IMR-90 (cell line): ENCODE data around the gene ATOSA. TPM values are rescaled to one million over a fixed set of nuclear protein-coding genes. Genes with fewer than 3 reads are reported as not detected.

Experiments
- ATAC-seq: fragments of 200-7000 bp; cut with Tn5 transposase; 2 replicates; pipeline ENCODE4 v1.9.1; 2020; ENCODE audit warnings: low read depth, mild to moderate bottlenecking, moderate library complexity
- BruUV-seq: library from RNA; stranded (reverse); fragments of 400-500 nt; replicated peaks from 2 replicates; lab custom pipeline; 2021; lab: Mats Ljungman, UMichigan
- CTCF ChIA-PET: fragments of 300-600 bp; formaldehyde crosslinking; extraction: SDS; loops from one replicate; lab custom pipeline; 2021; ENCODE audit warnings: antibody characterized with exemption; lab: Yijun Ruan, JAX
- POLR2A ChIA-PET: fragments of 300-600 bp; sonication (Branson Sonifier 250); formaldehyde crosslinking; loops from one replicate; lab custom pipeline; 2022; ENCODE audit warnings: antibody characterized with exemption; ENCODE audit not compliant: unreplicated experiment; lab: Charles Lee
- DNase-seq: peaks from one replicate; pipeline ENCODE4 v3.0.0; 2013
- H2AFZ ChIP-seq: replicated peaks from 2 replicates; pipeline ENCODE3; 2013; ENCODE audit warnings: low read length, mild to moderate bottlenecking; ENCODE audit not compliant: poor library complexity
- H2AK5ac ChIP-seq: 2 replicates; pipeline ENCODE4 v1.6.1; 2013; ENCODE audit warnings: low read depth, low read length, inconsistent platforms
- H2AK9ac ChIP-seq: replicated peaks from 2 replicates; pipeline ENCODE3; 2013; ENCODE audit warnings: mild to moderate bottlenecking, low read depth, low read length, moderate library complexity; ENCODE audit not compliant: poor library complexity
- H2BK120ac ChIP-seq: 2 replicates; pipeline ENCODE4 v1.6.1; 2013; ENCODE audit warnings: low read depth, low read length, inconsistent platforms
- H2BK15ac ChIP-seq: 3 replicates; pipeline ENCODE4 v1.6.1; 2013; ENCODE audit warnings: low read depth, low read length, inconsistent platforms
- H2BK20ac ChIP-seq: 2 replicates; pipeline ENCODE4 v1.6.1; 2013; ENCODE audit warnings: low read depth, mild to moderate bottlenecking, inconsistent platforms, low read length, moderate library complexity
- H2BK5ac ChIP-seq: 2 replicates; pipeline ENCODE4 v1.6.1; 2013; ENCODE audit warnings: mild to moderate bottlenecking, low read depth, low read length, inconsistent platforms; ENCODE audit not compliant: poor library complexity, severe bottlenecking
- H3K14ac ChIP-seq: replicated peaks from 2 replicates; pipeline ENCODE4 v1.6.1; 2013; ENCODE audit warnings: low read depth, low read length, inconsistent platforms
- H3K18ac ChIP-seq: 2 replicates; pipeline ENCODE4 v1.6.1; 2013; ENCODE audit warnings: low read depth, low read length, control low read depth
- H3K23ac ChIP-seq: 2 replicates; pipeline ENCODE4 v1.6.1; 2013; ENCODE audit warnings: low read depth, low read length, inconsistent platforms
- H3K27ac ChIP-seq: 2 replicates; pipeline ENCODE4 v1.5.1; 2013; ENCODE audit warnings: mild to moderate bottlenecking, control low read depth, low read length; ENCODE audit not compliant: insufficient read depth
- H3K27me3 ChIP-seq: 2 replicates; pipeline ENCODE4 v1.6.1; 2013; ENCODE audit warnings: low read length; ENCODE audit not compliant: control insufficient read depth, insufficient read depth
- H3K36me3 ChIP-seq: 2 replicates; pipeline ENCODE4 v1.6.1; 2013; ENCODE audit warnings: low read length, mixed read lengths; ENCODE audit not compliant: control insufficient read depth, insufficient read depth
- H3K4ac ChIP-seq: 2 replicates; pipeline ENCODE4 v1.6.1; 2013; ENCODE audit warnings: low read depth, low read length, inconsistent platforms
- H3K4me1 ChIP-seq: 2 replicates; pipeline ENCODE4 v1.6.1; 2013; ENCODE audit warnings: low read length, mixed read lengths; ENCODE audit not compliant: control insufficient read depth, insufficient read depth
- H3K4me2 ChIP-seq: 2 replicates; pipeline ENCODE4 v1.6.1; 2013; ENCODE audit warnings: low read depth, mild to moderate bottlenecking, control low read depth, low read length, moderate library complexity
- H3K4me3 ChIP-seq: 2 replicates; pipeline ENCODE4 v1.5.1; 2013; ENCODE audit warnings: low read depth, mild to moderate bottlenecking, control low read depth, low read length, moderate library complexity; ENCODE audit not compliant: insufficient read depth
- H3K56ac ChIP-seq: 2 replicates; pipeline ENCODE4 v1.6.1; 2013; ENCODE audit warnings: low read length, inconsistent platforms; ENCODE audit not compliant: insufficient read depth; ENCODE audit errors: extremely low read depth
- H3K79me1 ChIP-seq, 2 experiments: 2 replicates each; pipeline ENCODE4 v1.6.1; 2013; ENCODE audit warnings: low read length in 2 of 2, inconsistent platforms in 1 of 2, low read depth in 1 of 2
- H3K9ac ChIP-seq: 2 replicates; pipeline ENCODE4 v1.6.1; 2013; ENCODE audit warnings: low read depth, low read length, control low read depth
- H3K9me1 ChIP-seq: 2 replicates; pipeline ENCODE4 v1.6.1; 2013; ENCODE audit warnings: low read length, inconsistent platforms; ENCODE audit not compliant: insufficient read depth
- H3K9me3 ChIP-seq: 2 replicates; pipeline ENCODE4 v1.6.1; 2013; ENCODE audit warnings: low read length; ENCODE audit not compliant: control insufficient read depth, insufficient read depth
- H4K20me1 ChIP-seq: 2 replicates; pipeline ENCODE4 v1.6.1; 2013; ENCODE audit warnings: low read length, inconsistent platforms; ENCODE audit not compliant: insufficient read depth
- H4K5ac ChIP-seq: 2 replicates; pipeline ENCODE4 v1.6.1; 2013; ENCODE audit warnings: mild to moderate bottlenecking, low read depth, low read length, control low read depth
- H4K8ac ChIP-seq, 2 experiments: 2 replicates each; pipeline ENCODE4 v1.6.1; 2013; ENCODE audit warnings: low read depth in 2 of 2, low read length in 2 of 2, control low read depth in 1 of 2, inconsistent platforms in 1 of 2
- H4K91ac ChIP-seq: 2 replicates; pipeline ENCODE4 v1.6.1; 2013; ENCODE audit warnings: low read depth, low read length, inconsistent platforms; ENCODE audit not compliant: insufficient read depth
- BHLHE40 ChIP-seq: fragments of 150-350 bp; IDR thresholded peaks from 2 replicates; pipeline ENCODE4 v1.6.1; 2016; ENCODE audit warnings: mild to moderate bottlenecking, low read depth, low read length
- MXI1 ChIP-seq: IDR thresholded peaks from 2 replicates; pipeline ENCODE4 v1.6.1; 2012; ENCODE audit warnings: low read depth, mild to moderate bottlenecking, low read length, moderate library complexity, borderline replicate concordance
- RFX5 ChIP-seq: IDR thresholded peaks from 2 replicates; pipeline ENCODE4 v1.8.0; 2012; ENCODE audit warnings: low read depth, mild to moderate bottlenecking, low read length, moderate library complexity
- SMC3 ChIP-seq: fragments of 150-350 bp; IDR thresholded peaks from 2 replicates; pipeline ENCODE4 v1.6.1; 2016; ENCODE audit warnings: low read depth, mild to moderate bottlenecking, antibody characterized with exemption, low read length, moderate library complexity
- WGBS, 2 experiments: methylation state at CpG; one replicate each; pipeline versions ENCODE4 v1.1.5 to v1.1.7; 2013; ENCODE audit warnings: missing lambda C conversion rate in 2 of 2; ENCODE audit not compliant: insufficient read length in 1 of 2; ENCODE audit errors: extremely low coverage in 2 of 2; 5-methylcytosine and 5-hydroxymethylcytosine counted together
- dilution Hi-C: fragments of 300-500 bp; cut with HindIII; formaldehyde crosslinking; loops from one replicate; pipeline ENCODE4 v1.14.3; 2018; ENCODE audit warnings: low sequenced_read_pairs; ENCODE audit not compliant: unreplicated experiment
- in situ Hi-C: fragments of 300-500 bp; cut with MboI; formaldehyde crosslinking; loops from 3 replicates; pipeline ENCODE4 v1.14.3; 2019; ENCODE audit warnings: low sequenced_read_pairs, inconsistent platforms, mixed read lengths
- intact Hi-C: fragments of 100-400 bp; cut with micrococcal nuclease; formaldehyde crosslinking; loops from 2 replicates; pipeline ENCODE4 v1.10.0; 2022
- polyA plus RNA-seq, 3 experiments: library from polyadenylated mRNA; depleted of rRNA; stranded (reverse); fragments of >200 nt; gene quantifications; 2 replicates each; pipeline ENCODE4 v1.2.3, GENCODE V29; 2012; ENCODE audit warnings: low replicate concordance in 1 of 3
- total RNA-seq: library from RNA; depleted of rRNA; stranded (reverse); fragments of >200 nt; gene quantifications from 2 replicates; pipeline ENCODE4 v1.2.3, GENCODE V29; 2012

The ATOSA gene
- total and polyA plus RNA-seq, 2 of the 4 experiments (the other 2 are of a cell fraction), result 13.2 to 17.2 TPM

- ChIA-PET CTCF (no interaction called here), POLR2A (no interaction called here)
These were observed 538 bp downstream of the ATOSA start for GRCh38 chr15:52678468-52679231.

More at GRCh38 chr15:52678468-52679231, 538 bp downstream of the ATOSA start:
- peak overlapping the region; percentile 55; the same call in 1 of the 2 replicates for H2BK120ac ChIP-seq
- H2BK15ac ChIP-seq, result no peak overlapping the region
- H4K91ac ChIP-seq, result peak overlapping the region; percentile 38; the same call in 1 of the 2 replicates
- peak overlapping the region; percentile 37 to 59; a peak in 1 of 4 replicates for H4K8ac ChIP-seq
- peak overlapping the region; percentile 69 for H3K27ac ChIP-seq
- peak overlapping the region; percentile 100 for H2AFZ ChIP-seq
- peaks cover 0 to 5% of the 10 kb centered on the region in 2 experiments; a peak in 2 of 4 replicates for H3K79me1 ChIP-seq
- H3K56ac ChIP-seq, result 0 out of 2 replicates have a peak overlapping the region, but pooled peaks have one; percentile 7
- WGBS, 2 experiments, result 1% methylated on average over 35 of the region's 70 CpGs; no CpG with 5 or more reads in 1 of the 2 experiments
- no peaks in the 10 kb centered on the region for H3K4me1 ChIP-seq
- H3K14ac ChIP-seq, result peak overlapping the region; percentile 42; the same call in 1 of the 2 replicates
- intact Hi-C loops, result loop anchor here (2.0 to 10.0 kb wide), 5 partner anchors 56 to 424 kb away; partner anchors contain the start of gene MYO5A
- H3K9me1 ChIP-seq, result no peaks in the 10 kb centered on the region
- BruUV-seq, result no TSS peak
- peak overlapping the region; percentile 65 for H3K4ac ChIP-seq
- TF ChIP-seq SMC3 (0 out of 2 replicates have a peak, but pooled peaks have one; percentile 4), BHLHE40 (no peak), RFX5 (no peak), MXI1 (0 out of 2 replicates have a peak, but pooled peaks have one; percentile 28)
- no peaks in the 10 kb centered on the region for H4K20me1 ChIP-seq
- peak; percentile 69 for ATAC-seq
- H3K23ac ChIP-seq, result peak overlapping the region; percentile 53; the same call in 1 of the 2 replicates
- H3K9me3 ChIP-seq, result no peaks in the 10 kb centered on the region
- H2AK9ac ChIP-seq, result peak overlapping the region; percentile 90
- H3K18ac ChIP-seq, result peak overlapping the region; percentile 20; the same call in 1 of the 2 replicates
- peak overlapping the region; percentile 98 for H3K4me2 ChIP-seq
- H2BK20ac ChIP-seq, result no peak overlapping the region
- dilution Hi-C loops, result no loop called here
- no peaks in the 10 kb centered on the region for H3K36me3 ChIP-seq
- peak overlapping the region; percentile 94 for H3K4me3 ChIP-seq
- in situ Hi-C loops, result no loop called here
- DNase-seq, result peak; percentile 66
- no peaks in the 10 kb centered on the region; the same call in 1 of the 2 replicates for H3K27me3 ChIP-seq
- H2BK5ac ChIP-seq, result peak overlapping the region; percentile 75
- H4K5ac ChIP-seq, result no peak overlapping the region
- H2AK5ac ChIP-seq, result no peak overlapping the region
- H3K9ac ChIP-seq, result peak overlapping the region; percentile 74
